AG10803 (cell line): ENCODE results near the gene SNX11.

Experiments used
- DNase-seq: peaks from one replicate; pipeline ENCODE4 v3.0.0; 2010; ENCODE audit warnings: low read depth
- H3K4me3 ChIP-seq: 2 replicates; pipeline ENCODE4 v1.5.1; 2011; ENCODE audit warnings: mild to moderate bottlenecking, low read length, control low read depth
- TF ChIP-seq, protein P1 (sequence below): conservative IDR thresholded peaks from 2 replicates; pipeline ENCODE4 v1.5.1; 2011; ENCODE audit warnings: mild to moderate bottlenecking, low read length, control low read depth, inconsistent platforms

The SNX11 gene

GRCh38 chr17:48155889-48156611 lies 48.5 kb downstream of the SNX11 start:
- no peak overlapping the region for H3K4me3 ChIP-seq
- TF ChIP-seq, protein P1, sequence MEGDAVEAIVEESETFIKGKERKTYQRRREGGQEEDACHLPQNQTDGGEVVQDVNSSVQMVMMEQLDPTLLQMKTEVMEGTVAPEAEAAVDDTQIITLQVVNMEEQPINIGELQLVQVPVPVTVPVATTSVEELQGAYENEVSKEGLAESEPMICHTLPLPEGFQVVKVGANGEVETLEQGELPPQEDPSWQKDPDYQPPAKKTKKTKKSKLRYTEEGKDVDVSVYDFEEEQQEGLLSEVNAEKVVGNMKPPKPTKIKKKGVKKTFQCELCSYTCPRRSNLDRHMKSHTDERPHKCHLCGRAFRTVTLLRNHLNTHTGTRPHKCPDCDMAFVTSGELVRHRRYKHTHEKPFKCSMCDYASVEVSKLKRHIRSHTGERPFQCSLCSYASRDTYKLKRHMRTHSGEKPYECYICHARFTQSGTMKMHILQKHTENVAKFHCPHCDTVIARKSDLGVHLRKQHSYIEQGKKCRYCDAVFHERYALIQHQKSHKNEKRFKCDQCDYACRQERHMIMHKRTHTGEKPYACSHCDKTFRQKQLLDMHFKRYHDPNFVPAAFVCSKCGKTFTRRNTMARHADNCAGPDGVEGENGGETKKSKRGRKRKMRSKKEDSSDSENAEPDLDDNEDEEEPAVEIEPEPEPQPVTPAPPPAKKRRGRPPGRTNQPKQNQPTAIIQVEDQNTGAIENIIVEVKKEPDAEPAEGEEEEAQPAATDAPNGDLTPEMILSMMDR, result no peak
- no peak for DNase-seq

GRCh38 chr17:48159232-48159631 lies 51.7 kb downstream of the SNX11 start:
- DNase-seq, result no peak
- TF ChIP-seq, protein P1, result no peak
- no peak overlapping the region for H3K4me3 ChIP-seq

DNA sequence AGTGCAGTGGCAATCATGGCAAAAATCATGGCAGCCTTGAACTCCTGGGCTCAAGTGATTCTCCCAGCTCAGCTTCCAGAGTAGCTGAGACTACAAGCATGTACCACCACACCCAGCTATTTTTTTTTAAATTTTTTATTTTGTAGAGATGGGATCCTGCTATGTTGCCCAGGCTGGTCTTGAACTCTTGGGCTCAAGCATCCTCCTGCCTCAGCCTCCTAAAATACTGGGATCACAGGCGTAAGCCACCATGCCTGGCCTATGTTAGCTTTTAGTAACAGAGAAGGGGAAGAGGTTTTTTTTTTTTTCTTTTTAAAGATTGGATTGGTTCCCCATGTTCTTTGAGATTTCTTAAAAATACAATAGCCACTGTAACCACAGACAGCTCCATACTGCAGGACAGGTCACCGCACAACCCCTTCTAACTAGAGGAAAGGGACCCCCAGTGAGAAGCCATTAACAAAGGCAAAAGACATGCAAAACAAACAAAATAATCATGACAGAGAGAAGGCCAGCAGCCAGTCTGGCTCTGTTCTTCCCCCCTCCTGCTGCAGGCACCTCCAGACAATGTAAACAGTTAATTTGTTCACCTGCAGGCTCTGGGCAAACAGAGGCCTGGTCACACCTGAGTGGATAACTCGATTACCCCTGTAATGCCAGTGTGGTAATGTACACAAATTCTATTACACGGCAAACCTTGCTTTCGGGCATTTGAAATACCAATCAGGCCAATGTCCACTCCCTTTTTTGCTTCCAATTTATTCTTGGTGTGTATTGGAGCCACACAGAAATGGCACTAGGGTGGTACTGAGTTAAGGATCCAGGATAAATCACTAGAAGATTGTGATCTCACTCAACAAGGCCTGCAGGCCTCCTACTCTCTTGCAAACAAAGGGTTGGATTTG lies 52.9 kb downstream of the SNX11 start:
- TF ChIP-seq, protein P1, result no peak
- DNase-seq, result no peak
- no peak overlapping the region for H3K4me3 ChIP-seq

GRCh38 chr17:48161127-48161905 lies 53.8 kb downstream of the SNX11 start:
- H3K4me3 ChIP-seq, result no peak overlapping the region
- no peak for DNase-seq
- TF ChIP-seq, protein P1, result no peak

- H3K4me3 ChIP-seq, result no peak overlapping the region
These were observed 54.9 kb downstream of the SNX11 start for GRCh38 chr17:48162306-48162934.

GRCh38 chr17:48162946-48163506 lies 55.5 kb downstream of the SNX11 start:
- no peak overlapping the region for H3K4me3 ChIP-seq
- TF ChIP-seq, protein P1, result no peak
- DNase-seq, result no peak

More at GRCh38 chr17:48162306-48162934, 54.9 kb downstream of the SNX11 start:
- DNase-seq, result no peak
- TF ChIP-seq, protein P1, result no peak
